ENCODE data around the gene OPN1MW. TPM values are rescaled to one million over a fixed set of nuclear protein-coding genes. Genes with fewer than 3 reads are reported as not detected.

Gene OPN1MW
- not detected in 2 replicates for total RNA-seq

DNA sequence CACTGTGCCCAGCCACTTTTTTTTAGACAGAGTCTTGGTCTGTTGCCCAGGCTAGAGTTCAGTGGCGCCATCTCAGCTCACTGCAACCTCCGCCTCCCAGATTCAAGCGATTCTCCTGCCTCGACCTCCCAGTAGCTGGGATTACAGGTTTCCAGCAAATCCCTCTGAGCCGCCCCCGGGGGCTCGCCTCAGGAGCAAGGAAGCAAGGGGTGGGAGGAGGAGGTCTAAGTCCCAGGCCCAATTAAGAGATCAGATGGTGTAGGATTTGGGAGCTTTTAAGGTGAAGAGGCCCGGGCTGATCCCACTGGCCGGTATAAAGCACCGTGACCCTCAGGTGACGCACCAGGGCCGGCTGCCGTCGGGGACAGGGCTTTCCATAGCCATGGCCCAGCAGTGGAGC is at the start of gene OPN1MW:
OPN1MW (plus strand) TSS at position 301 of the 400 bp plus-strand sequence; CDS start at position 383, 82 bp downstream.

GRCh38 chrX:154144010-154144409 is 38.4 kb upstream of the OPN1MW start, which contains the start of gene OPN1LW:
Gene OPN1LW (plus strand): TSS chrX:154144243. CDS start chrX:154144284, 41 bp downstream.

DNA sequence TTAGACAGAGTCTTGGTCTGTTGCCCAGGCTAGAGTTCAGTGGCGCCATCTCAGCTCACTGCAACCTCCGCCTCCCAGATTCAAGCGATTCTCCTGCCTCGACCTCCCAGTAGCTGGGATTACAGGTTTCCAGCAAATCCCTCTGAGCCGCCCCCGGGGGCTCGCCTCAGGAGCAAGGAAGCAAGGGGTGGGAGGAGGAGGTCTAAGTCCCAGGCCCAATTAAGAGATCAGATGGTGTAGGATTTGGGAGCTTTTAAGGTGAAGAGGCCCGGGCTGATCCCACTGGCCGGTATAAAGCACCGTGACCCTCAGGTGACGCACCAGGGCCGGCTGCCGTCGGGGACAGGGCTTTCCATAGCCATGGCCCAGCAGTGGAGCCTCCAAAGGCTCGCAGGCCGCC is 37.1 kb downstream of the OPN1MW start, which contains the start of gene OPN1MW2:
OPN1MW2 (plus strand) TSS at position 301 of the 400 bp plus-strand sequence; CDS start at position 361, 60 bp downstream.

Other genes starting within 250 kb of the OPN1MW start
- 48.6 and 76.7 TPM in 2 replicates for gene NAA10, start 247.6 kb upstream of the OPN1MW start, total RNA-seq
- 1.4 and 2.0 TPM in 2 replicates for gene RENBP, start 238.0 kb upstream of the OPN1MW start, total RNA-seq
- gene HCFC1, start 210.8 kb upstream of the OPN1MW start, total RNA-seq, result 14.6 and 21.1 TPM in 2 replicates
- 6.1 and 7.5 TPM in 2 replicates for gene TMEM187, start 209.8 kb upstream of the OPN1MW start, total RNA-seq
- 92.7 and 97.1 TPM in 2 replicates for gene IRAK1, start 162.7 kb upstream of the OPN1MW start, total RNA-seq
- gene MECP2, start 84.9 kb upstream of the OPN1MW start, total RNA-seq, result 24.7 and 29.8 TPM in 2 replicates
- not detected in 2 replicates for gene OPN1LW, start 38.4 kb upstream of the OPN1MW start, total RNA-seq
- gene OPN1MW2, start 37.2 kb downstream of the OPN1MW start, total RNA-seq, result not detected in 2 replicates
- gene OPN1MW3, start 75.0 kb downstream of the OPN1MW start, total RNA-seq, result not detected in 2 replicates
- not detected in 2 replicates for gene TEX28, start 112.5 kb downstream of the OPN1MW start, total RNA-seq
- not detected in 2 replicates for gene TKTL1, start 113.2 kb downstream of the OPN1MW start, total RNA-seq
- gene FLNA, start 192.0 kb downstream of the OPN1MW start, total RNA-seq, result 2,419 and 3,747 TPM in 2 replicates
- gene EMD, start 196.7 kb downstream of the OPN1MW start, total RNA-seq, result 17.1 and 20.6 TPM in 2 replicates
- 2,853 and 3,007 TPM in 2 replicates for gene RPL10, start 215.8 kb downstream of the OPN1MW start, total RNA-seq
- 31.5 and 54.7 TPM in 2 replicates for gene DNASE1L1, start 226.7 kb downstream of the OPN1MW start, total RNA-seq
- gene TAFAZZIN, start 228.9 kb downstream of the OPN1MW start, total RNA-seq, result 16.3 and 19.1 TPM in 2 replicates
- gene ATP6AP1, start 246.1 kb downstream of the OPN1MW start, total RNA-seq, result 58.3 and 72.5 TPM in 2 replicates